ENCODE data around the gene SZT2.
A peak's percentile ranks its signal among the peaks of the same experiment; 100 is the strongest.
"Not testable (repeated sequence)": the region's sequence is repeated elsewhere in the genome, so short reads cannot be mapped to it uniquely, and the experiment has no call there.

The SZT2 gene

DNA sequence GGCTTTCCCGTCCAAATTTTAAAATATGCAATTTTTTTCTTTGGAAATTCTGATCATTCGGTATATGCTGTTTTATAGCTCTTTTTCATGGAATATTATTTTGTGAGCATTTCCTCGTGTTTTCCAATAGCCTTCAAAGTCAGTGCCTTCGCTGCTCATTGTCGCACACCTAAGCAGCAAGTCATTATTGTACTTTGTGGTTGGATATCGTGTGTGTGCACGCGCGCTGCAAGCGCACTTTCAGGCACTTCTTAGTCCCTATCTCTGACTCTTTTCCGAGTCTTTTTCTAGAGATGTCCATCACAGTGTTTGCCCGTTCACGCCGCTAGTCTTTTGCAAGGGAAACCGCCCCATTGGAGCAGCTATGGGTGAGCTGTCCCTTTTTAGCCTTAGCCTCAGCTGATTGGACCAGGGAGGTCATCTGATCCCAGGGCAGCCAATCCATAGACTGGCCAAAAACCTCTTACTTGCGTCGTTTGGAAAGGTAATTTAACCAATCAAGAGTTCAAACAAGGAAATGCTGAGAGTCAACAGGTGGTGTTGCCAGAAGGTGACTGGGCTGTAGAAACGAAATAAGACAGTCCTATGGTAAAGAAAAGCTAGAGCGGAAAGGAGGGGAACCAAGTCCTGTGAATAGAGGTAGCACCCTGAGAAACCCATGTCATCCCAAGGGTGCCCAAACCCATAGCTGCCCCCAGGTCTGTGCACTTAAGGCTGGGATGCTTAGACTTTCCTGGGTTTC is 64.7 kb downstream of the SZT2 start:
- DNase-seq (ENCODE audit: low read depth): peak; percentile 84

DNA sequence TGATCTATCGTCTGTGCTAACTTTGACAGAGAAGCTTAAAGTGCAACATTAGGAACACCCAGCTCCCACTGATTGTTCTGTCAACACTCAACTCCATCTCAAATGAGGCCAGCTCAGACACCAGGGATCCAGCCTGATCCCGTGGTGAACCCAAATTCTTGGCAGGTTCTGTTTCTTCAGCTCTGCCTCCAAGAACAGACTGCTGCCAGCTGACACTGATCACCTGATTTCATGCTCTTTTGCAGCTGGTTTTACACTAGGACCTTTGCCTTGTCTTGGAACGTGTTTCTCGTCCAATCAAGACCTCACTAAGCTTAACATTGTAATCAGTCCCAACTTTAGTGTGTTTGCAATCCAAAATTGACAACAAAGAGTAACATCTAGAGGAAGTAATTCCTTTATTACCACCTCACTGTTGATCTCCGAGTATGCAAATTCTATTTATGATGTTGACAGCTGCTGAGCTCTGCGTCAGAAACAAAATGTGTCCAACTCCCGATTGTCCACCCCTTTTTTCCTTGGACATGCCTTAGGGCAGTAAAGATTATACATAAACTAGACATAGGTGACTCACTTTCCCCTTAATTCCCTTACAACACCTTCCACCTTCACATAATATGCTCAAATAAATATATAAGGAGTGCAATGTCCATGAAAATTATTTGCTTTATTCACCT is 65.7 kb downstream of the SZT2 start:
- DNase-seq (ENCODE audit: low read depth): no peak

DNA sequence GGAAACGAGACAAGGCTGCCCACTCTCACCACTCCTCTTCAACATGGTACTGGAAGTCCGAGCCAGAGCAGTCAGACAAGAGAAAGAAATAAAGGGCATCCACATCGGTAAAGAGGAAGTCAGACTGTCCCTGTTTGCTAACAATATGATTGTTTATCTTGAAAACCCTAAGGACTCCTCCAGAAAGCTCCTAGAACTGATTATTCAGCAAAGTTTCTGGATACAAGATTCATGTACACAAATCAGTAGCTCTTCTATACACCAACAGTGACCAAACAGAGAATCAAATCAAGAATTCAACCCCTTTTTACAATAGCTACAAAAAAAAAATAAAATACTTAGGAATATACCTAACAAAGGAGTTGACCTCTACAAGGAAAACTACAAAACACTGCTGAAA is 68.7 kb downstream of the SZT2 start:
- not testable (repeated sequence) for DNase-seq (ENCODE audit: low read depth)

DNA sequence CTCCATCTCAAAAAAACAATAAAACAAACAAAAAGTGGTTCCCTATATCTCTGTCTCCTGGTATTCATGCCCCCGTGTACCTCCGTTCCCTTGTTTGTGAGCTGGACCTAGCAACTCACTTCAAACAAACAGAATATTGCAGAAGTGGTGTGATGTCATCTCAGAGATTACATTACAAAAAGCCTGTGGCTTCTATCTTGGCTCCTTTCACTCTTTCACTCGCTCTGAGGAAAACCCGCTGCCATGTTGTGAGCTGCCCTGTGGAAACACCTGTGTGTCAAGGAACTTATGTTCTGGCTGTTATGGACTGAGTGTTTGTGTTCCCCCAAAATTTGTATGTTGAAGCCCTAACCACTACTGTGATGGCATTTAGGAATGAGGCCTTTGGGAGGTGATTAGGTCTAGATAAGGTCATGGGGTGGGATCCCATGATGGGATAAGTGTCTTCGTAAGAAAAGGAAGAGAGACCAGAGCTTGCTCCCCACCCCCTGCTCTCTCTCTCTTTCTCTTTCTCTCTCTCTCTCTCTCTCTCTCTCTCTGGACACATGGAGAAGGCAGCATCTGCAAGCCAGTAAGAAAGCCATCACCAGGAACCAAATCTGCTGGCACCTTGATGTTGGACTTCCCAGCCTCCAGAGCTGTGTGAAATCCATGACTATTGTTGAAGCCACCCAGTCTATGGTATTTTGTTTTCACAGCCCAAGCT is 71.4 kb downstream of the SZT2 start:
- no peak for DNase-seq (ENCODE audit: low read depth)

DNA sequence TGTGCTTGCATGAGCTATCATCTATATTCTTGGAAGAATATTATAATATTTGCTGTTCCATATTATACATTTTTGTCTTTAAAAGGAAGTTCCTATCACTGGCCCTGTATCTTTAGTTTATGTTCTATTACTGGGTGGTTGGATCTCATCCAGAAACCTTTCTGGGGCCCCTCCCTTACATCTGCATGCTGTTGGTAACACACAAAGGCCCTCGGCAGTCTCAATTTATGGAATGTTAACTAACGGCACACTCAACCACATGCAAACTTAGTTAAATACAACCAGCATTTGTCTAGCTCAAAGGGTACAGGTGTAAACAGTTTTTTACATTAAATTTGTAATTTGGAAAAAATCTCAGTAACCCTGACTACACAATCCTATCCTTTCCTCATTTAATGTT is 73.8 kb downstream of the SZT2 start:
- no peak for DNase-seq (ENCODE audit: low read depth)

DNA sequence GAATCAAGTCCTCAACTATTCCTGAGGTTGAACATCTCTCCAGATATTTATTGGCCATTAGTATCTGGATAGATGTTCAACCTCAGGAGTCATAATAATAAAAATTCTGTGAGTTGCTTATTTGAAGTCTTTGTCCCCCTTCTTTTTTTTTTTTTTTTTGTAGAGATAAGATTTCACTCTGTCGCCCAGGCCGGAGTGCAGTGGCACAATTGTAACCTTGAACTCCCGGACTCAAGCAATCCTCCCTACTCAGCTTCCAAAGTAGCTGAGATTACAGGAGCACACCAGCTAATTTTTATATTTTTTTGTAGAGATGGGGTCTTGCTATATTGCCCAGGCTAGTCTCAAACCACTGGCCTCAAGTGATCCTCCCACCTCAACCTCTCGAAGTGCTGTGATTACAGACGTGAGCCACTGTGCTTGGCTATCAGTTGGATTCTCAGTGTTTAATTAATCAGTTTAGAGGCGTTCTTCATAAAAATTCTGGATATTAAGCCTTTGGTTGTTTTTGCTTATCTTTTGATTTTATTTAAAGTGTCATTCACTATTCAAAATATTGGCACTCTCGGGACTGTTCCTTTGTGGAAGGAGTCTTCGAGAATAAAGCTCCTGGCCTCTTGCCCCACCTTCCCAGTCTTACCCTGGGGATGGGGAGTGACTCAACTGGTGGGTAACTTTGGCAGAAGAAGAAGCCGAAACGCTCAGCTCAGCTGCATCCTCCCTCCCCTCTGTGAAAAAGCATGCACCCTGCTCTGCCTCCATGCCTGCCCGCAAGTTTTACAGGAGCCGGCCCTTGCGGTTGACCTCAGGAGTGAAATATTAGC is 75.2 kb downstream of the SZT2 start:
- DNase-seq (ENCODE audit: low read depth): no peak

DNA sequence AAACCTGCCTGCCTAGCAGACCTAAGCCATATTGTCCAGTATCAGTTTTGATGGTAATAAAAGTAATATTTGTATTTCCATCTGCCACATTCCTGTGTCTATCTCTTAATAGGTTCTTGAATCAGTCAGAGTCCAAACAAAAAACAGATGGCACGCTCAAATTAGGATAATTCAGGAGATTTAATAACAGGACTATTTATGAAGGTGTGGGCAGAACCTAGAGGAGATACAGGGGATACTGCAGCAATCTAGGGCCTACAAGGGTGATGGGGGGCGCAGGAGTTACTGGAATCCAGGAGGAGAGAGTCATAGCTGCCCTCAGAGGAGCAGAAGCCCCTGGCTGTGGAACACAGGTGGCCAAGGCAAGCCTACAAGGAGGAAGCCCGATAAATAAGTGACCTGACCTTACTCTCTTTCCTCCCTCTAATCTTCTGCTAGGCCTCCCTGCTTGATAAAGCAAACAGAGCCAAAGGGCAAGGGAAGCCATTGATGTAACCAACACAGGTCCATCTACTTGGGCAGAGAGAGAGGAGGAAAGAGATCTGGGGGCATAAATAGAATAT is 75.9 kb downstream of the SZT2 start:
- no peak for DNase-seq (ENCODE audit: low read depth)

DNA sequence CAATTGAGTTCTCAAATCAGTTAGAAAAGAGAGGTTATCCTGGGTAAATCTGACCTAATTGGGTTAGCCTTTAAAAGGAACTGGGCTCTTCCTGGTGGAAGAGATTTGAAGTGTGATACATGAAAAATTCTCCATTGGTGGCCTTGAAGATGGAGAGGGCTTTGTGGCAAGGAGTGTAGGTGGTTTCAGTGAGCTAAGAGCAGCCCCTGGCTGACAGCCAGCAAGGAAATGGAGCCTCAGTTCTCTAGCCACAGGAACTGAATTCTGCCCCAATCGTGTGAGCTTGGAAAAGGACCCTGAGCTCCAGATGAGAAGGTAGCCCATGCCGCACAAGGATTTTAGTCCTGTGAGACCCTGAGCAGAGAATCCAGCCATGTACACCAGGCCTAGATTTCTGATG is 76.7 kb downstream of the SZT2 start:
- no peak for DNase-seq (ENCODE audit: low read depth)

DNA sequence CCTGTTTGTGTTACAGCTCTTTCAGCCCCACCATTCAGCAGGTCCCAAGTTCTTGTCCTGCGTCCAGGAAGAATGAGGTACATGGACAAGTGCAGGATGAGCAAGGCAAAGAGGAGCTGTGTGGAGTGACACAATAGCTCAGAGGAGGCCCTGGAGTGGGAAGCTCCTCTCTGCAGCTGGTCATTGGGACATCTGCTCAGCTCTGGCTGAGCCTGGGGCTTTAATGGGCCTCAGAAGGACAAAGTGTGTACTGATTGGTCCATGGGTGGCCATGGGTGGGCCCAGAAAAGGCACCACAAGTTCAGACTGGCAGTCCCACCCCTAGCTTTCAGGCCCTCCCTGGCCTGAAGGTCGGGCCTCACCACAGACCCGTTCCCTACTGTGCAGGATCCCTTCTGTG is 78.7 kb downstream of the SZT2 start:
- no peak for DNase-seq (ENCODE audit: low read depth)

DNA sequence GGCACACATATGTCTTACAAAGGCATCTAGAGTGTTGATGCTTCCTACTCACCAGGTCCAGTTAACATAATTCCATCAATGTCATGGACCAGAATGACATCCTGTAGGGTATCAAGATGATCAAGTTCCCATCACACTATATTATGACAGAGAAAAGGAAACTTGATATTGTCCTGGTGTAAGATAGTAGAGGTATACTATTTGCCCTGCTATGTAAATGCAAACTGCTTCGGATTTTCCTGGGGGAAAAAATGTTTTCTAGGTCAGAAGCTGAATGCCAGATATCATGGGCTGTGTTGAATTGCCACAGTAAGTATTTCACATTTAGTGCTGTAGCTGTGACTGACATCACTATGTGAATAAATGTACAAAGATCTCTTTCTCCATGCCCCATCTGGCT is 80.2 kb downstream of the SZT2 start:
- DNase-seq (ENCODE audit: low read depth): no peak

DNA sequence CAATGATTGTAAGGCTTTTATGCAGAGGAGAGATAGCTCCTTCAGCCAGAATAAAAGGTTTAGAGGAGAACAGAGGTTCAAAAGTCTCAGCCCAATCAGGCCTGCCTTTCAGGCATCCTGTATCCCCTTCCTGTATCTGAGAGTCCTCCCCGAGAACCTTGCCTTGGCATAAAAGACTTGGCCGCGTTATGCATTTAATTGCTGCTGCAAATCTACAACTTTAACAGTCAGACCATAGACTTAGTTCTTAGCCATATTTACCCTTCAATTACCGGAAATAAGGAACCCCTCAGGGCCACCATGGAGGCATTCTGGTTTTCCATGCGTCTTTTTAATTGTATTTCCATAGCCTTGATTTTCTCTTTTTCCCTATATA is 82.4 kb downstream of the SZT2 start:
- DNase-seq (ENCODE audit: low read depth): no peak

DNA sequence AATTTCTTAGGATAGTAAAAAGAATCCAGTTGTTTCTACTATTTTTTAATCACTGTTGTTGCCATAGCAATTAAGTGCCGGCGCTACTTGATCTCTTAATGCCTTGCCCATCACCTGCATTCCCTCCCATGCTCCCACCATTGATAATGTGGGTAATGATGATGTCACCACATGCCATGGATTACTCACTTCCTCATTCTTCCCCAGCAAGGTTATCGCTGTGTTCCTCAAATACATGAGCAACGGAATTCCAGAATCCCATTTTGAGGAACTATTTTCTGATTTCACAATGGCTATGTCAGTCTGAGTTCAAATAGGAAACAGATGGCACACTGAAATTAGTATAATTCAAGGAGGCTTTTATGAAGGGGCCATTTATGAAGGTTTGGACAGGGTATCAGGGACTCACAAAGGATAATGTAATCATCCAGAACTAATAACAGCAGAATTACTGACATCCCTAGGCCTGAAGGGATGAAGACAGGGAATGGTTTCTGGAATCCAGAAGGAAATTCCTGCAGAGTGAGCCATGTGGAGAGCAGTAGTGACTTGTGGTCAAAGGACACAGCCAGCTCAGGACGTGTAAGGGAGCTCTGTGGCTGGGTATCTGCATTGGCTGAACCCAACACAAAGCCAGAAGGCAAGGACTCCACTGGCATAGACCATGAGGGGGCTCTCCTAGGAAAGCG is 82.9 kb downstream of the SZT2 start:
- peak; percentile 98 for DNase-seq (ENCODE audit: low read depth)

DNA sequence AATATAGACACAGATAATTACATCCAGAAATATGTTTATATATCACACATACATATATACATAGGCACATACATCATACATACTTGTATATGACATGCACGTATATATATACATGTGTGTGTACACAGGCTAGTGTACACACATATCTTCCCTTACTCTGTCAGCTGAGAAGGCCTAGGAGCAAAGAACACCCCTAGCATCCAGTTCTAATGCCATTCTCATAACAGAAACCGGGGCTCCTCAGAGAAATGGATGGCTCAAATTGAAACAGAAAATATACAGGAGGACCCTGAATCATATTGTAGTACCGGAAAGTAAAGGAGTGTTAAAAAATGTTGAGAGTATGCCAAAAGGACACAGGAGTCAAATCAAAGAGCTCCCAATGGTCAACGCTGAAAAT is 83.8 kb downstream of the SZT2 start:
- DNase-seq (ENCODE audit: low read depth): peak; percentile 24

DNA sequence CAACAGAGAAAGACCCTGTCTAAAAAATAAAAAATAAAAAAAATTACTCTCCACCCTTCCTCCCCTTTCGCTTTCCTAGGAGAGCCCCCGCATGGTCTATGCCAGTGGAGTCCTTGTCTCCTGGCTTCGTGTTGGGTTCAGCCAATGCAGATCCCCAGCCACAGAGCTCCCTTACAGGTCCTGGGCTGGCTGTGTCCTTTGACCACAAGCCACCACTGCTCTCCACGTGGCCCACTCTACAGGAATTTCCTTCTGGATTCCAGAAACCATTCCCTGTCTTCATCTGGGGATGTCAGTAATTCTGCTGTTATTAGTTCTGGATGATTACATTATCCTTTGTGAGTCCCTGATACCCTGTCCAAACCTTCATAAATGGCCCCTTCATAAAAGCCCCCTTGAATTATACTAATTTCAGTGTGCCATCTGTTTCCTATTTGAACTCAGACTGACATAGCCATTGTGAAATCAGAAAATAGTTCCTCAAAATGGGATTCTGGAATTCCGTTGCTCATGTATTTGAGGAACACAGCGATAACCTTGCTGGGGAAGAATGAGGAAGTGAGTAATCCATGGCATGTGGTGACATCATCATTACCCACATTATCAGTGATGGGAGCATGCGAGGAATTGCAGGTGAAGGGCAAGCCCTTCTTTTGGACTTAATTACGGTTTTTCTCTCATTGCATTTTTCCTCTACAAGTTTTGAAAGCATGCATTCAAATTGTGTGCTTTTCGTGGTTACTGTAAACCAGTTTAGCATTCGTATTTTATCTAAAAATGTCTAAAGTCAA is 86.1 kb downstream of the SZT2 start:
- DNase-seq (ENCODE audit: low read depth): peak; percentile 77

DNA sequence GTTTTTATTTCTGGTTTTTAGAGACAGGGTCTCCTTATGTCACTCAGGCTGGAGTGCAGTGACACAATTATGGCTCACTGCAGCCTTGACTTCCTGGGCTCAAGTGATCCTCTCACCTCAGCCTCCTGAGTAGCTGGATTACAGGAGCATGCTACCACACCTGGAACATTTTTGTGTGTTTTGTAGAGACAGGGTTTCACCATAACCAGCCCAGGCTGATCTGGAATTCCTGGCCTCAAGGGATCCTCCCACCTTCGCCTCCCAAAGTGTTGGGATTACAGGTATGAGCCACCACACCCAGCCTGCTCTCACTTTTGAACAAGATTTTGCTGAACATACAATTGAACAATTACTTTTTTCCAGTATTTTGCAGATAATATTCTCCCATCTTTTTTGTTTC is 88.0 kb downstream of the SZT2 start:
- no peak for DNase-seq (ENCODE audit: low read depth)

DNA sequence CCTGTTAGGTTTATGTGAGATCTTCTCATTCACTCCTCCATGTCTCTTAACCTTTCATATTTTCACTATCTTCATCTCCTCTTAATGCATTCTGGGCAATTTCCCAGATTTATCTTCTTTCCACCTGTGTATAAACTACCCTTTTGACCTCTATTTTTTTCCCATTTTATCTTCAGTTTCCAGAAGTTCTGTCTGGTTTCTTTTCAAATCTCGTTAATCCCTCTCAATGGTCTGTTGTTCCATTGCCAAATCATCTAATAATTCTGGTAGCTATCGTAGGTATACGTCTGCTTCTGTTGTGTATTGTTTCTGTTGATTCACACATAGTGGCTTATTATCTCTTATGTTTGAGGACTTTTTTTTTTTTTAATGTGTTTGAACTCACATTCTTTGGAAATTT is 89.7 kb downstream of the SZT2 start:
- DNase-seq (ENCODE audit: low read depth): no peak

DNA sequence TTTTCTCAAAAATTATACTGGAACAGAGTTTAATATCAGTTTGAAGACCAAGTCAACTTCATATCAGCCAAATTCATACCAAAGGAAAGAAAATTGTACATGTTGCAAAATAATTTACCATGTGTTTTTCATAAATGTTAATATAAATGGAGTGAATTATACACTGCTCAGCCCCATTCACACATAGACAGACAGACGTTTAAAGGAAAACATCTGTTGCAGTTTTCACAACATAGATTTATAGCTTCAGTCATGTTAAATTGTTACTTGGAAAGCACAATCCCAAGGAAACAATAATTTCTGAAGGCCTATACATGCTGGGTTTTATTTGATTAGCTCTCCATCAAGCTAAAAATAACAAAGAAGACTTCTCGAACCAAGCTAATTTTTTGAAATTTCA is 91.8 kb downstream of the SZT2 start:
- DNase-seq (ENCODE audit: low read depth): no peak

DNA sequence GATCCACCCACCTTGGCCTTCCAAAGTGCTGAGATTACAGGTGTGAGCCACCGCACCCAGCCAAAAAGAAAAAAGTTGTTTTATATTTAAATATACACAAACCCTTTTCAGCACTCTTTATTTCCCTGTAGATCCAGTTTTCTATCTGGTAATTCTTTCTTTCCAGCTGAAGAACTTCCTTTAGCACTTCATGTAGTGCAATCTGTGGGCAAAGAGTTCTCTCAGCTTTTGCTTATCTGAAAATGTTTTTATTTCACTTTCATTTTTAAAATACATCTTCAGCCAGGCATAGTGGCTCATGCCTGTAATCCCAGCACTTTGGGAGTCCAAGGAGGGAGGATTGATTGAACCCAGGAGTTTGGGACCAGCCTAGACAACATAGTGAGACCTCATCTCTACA is 92.5 kb downstream of the SZT2 start:
- no peak for DNase-seq (ENCODE audit: low read depth)

DNA sequence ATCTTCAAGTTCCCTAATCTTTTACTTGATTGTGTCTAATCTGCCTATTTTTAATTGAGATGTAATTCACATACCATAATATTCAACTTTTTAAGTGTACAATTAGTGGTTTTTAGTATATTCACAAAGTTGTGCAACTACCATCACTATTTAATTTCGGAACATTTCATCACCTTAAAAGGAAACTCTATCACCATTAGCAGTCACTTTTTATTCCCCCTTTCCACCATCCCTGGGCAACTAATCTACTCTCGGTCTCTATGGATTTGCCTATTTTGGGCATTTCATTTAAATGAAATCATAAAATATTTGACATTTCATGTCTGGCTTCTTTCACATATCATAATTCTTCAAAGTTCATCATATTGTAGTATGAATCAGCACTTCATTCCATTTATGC is 94.7 kb downstream of the SZT2 start:
- DNase-seq (ENCODE audit: low read depth): no peak

DNA sequence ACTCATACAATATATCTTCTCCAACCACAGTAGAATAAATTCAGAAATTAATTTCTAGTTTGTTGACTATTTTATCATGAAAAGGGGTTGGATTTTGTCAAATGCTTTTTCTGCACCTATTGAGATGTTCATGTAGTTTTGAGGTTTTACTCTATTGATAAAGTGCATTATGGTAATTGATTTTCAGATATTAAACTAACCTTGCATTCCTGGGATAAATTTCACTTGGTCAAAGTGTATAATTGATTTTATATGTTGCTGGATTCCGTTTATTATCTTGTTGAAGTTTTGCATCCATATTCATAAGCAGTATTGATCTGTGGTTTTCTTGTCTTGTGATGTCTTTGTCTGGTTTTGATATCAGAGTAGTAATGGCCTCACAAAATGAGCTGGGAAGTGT is 98.5 kb downstream of the SZT2 start:
- DNase-seq (ENCODE audit: low read depth): no peak

DNA sequence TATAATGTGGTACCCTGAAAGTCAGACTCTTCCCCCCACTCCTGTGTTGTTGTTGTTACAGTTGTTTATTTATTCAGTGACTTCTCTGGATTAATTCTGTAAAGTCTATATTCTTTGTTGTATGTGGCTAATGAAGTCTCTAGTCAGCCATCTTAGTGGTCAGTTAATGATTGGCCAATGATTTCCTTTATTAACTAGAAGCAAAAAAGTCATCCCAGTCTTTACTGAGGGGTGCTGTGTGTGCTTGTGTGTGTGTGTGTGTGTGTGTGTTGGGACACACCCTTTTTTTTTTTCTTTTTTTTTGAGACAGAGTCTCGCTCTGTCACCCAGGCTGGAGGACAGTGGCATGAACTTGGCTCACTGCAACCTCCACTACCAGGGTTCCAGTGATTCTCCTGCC is 101.4 kb downstream of the SZT2 start:
- no peak for DNase-seq (ENCODE audit: low read depth)

Data from ELR (cell line).